Measurements from ENCODE around the gene GTF3C6. TPM values are rescaled to one million over a fixed set of nuclear protein-coding genes. Genes with fewer than 3 reads are reported as not detected.
"Not testable (repeated sequence)": the region's sequence is repeated elsewhere in the genome, so short reads cannot be mapped to it uniquely, and the experiment has no call there.

Gene GTF3C6
- total RNA-seq, 1 experiment from 2014 or later: 96.8 TPM

- CTCF ChIA-PET: interaction anchor here (0.6 to 3.8 kb wide), 39 partner anchors 7 to 1029 kb away, joined by 3 to 51 read pairs (median 4); partner anchors contain the start of gene RPF2
- intact Hi-C loops (cut with micrococcal nuclease): loop anchor here (1.0 kb wide), 3 partner anchors 199 to 1032 kb away; no protein-coding TSS in a partner anchor
- Mint-ChIP-seq H3K27me3 (ENCODE audit: insufficient read depth, unreplicated experiment) (no peaks in the 10 kb centered on the region), H3K27ac (ENCODE audit: low read depth, unreplicated experiment) (no peak overlapping the region), H3K36me3 (ENCODE audit: insufficient read depth, unreplicated experiment) (peaks cover 89% of the 10 kb centered on the region), H3K4me1 (ENCODE audit: insufficient read depth, unreplicated experiment) (no peaks in the 10 kb centered on the region), H3K4me3 (ENCODE audit: unreplicated experiment) (no peak overlapping the region), H3K9me3 (ENCODE audit: unreplicated experiment) (no peaks in the 10 kb centered on the region)
- BruUV-seq (replicated peaks): no TSS peak
- TF ChIP-seq CTCF (IDR thresholded peaks at IDR 0.05; ENCODE audit: unreplicated experiment): peak; percentile 45
- POLR2A ChIA-PET: interaction anchor here (0.6 to 1.2 kb wide), 4 partner anchors 55 to 484 kb away, joined by 3 to 4 read pairs (median 4); no protein-coding TSS in a partner anchor
- DNase-seq (ENCODE audit: unreplicated experiment): peak; percentile 55
Measured at GRCh38 chr6:111011360-111012142, 53.0 kb downstream of the GTF3C6 start.

GRCh38 chr6:111012143-111012452, 53.6 kb downstream of the GTF3C6 start:
- H3K27me3 Mint-ChIP-seq (ENCODE audit: insufficient read depth, unreplicated experiment): no peaks in the 10 kb centered on the region
- no TSS peak for BruUV-seq (replicated peaks)
- no peak overlapping the region for H3K27ac Mint-ChIP-seq (ENCODE audit: low read depth, unreplicated experiment)
- ChIA-PET POLR2A (interaction anchor here (0.6 kb wide), 1 partner anchor 55 kb away, joined by 4 read pairs; no protein-coding TSS in a partner anchor), CTCF (interaction anchor here (0.6 to 3.8 kb wide), 17 partner anchors 10 to 523 kb away, joined by 3 to 51 read pairs (median 6); partner anchors contain the start of gene RPF2)
- no peaks in the 10 kb centered on the region for H3K9me3 Mint-ChIP-seq (ENCODE audit: unreplicated experiment)
- H3K36me3 Mint-ChIP-seq (ENCODE audit: insufficient read depth, unreplicated experiment): peaks cover 89% of the 10 kb centered on the region
- intact Hi-C loops (cut with micrococcal nuclease): no loop called here
- no peaks in the 10 kb centered on the region for H3K4me1 Mint-ChIP-seq (ENCODE audit: insufficient read depth, unreplicated experiment)
- no peak overlapping the region for H3K4me3 Mint-ChIP-seq (ENCODE audit: unreplicated experiment)
- DNase-seq (ENCODE audit: unreplicated experiment): no peak
- TF ChIP-seq CTCF (IDR thresholded peaks at IDR 0.05; ENCODE audit: unreplicated experiment): no peak

- H3K4me3 Mint-ChIP-seq (ENCODE audit: unreplicated experiment); H3K27me3 Mint-ChIP-seq (ENCODE audit: insufficient read depth, unreplicated experiment); H3K27ac Mint-ChIP-seq (ENCODE audit: low read depth, unreplicated experiment); intact Hi-C loops (cut with micrococcal nuclease); H3K9me3 Mint-ChIP-seq (ENCODE audit: unreplicated experiment); BruUV-seq (replicated peaks); H3K4me1 Mint-ChIP-seq (ENCODE audit: insufficient read depth, unreplicated experiment); DNase-seq (ENCODE audit: unreplicated experiment): not testable (repeated sequence)
- ChIA-PET POLR2A (interaction anchor here (0.6 kb wide), 1 partner anchor 205 kb away, joined by 3 read pairs; no protein-coding TSS in a partner anchor), CTCF (interaction anchor here (0.6 to 3.8 kb wide), 14 partner anchors 9 to 1031 kb away, joined by 3 to 51 read pairs (median 10); partner anchors contain the start of gene RPF2)
- H3K36me3 Mint-ChIP-seq (ENCODE audit: insufficient read depth, unreplicated experiment): peaks cover 89% of the 10 kb centered on the region
Measured at GRCh38 chr6:111012520-111012919, 54.0 kb downstream of the GTF3C6 start.

- H3K4me3 Mint-ChIP-seq (ENCODE audit: unreplicated experiment): no peak overlapping the region
- H3K27ac Mint-ChIP-seq (ENCODE audit: low read depth, unreplicated experiment): no peak overlapping the region
- H3K4me1 Mint-ChIP-seq (ENCODE audit: insufficient read depth, unreplicated experiment): no peaks in the 10 kb centered on the region
- intact Hi-C loops (cut with micrococcal nuclease): no loop called here
- CTCF ChIA-PET: interaction anchor here (0.6 to 3.8 kb wide), 7 partner anchors 30 to 1030 kb away, joined by 3 to 51 read pairs (median 15); partner anchors contain the start of gene RPF2
- TF ChIP-seq CTCF (IDR thresholded peaks at IDR 0.05; ENCODE audit: unreplicated experiment): no peak
- no peaks in the 10 kb centered on the region for H3K9me3 Mint-ChIP-seq (ENCODE audit: unreplicated experiment)
- peaks cover 87% of the 10 kb centered on the region for H3K36me3 Mint-ChIP-seq (ENCODE audit: insufficient read depth, unreplicated experiment)
- DNase-seq (ENCODE audit: unreplicated experiment): no peak
- POLR2A ChIA-PET: interaction anchor here (0.6 kb wide), 1 partner anchor 206 kb away, joined by 3 read pairs; no protein-coding TSS in a partner anchor
- H3K27me3 Mint-ChIP-seq (ENCODE audit: insufficient read depth, unreplicated experiment): no peaks in the 10 kb centered on the region
- BruUV-seq (replicated peaks): no TSS peak
Measured at GRCh38 chr6:111013144-111013915, 54.8 kb downstream of the GTF3C6 start.
